Loucy (cell line): ENCODE data around the gene ST6GALNAC1.

Experiments used
- H2AFZ ChIP-seq: fragments of 200-600 bp; sonication (generic); 2 replicates; pipeline ENCODE4 v1.6.0; 2016; ENCODE audit warnings: antibody characterized with exemption, mild to moderate bottlenecking, low read length, moderate library complexity
- H3F3A ChIP-seq: fragments of 200-600 bp; 2 replicates; pipeline ENCODE4 v1.6.0; 2016; ENCODE audit warnings: antibody characterized with exemption, low read depth, mild to moderate bottlenecking
- H3K27me3 ChIP-seq: fragments of 200-600 bp; sonication (generic); 2 replicates; pipeline ENCODE4 v1.6.1; 2014; ENCODE audit warnings: low read length, mild to moderate bottlenecking; ENCODE audit not compliant: insufficient read depth, poor library complexity, severe bottlenecking
- H3K36me3 ChIP-seq: fragments of 200-600 bp; sonication (generic); 2 replicates; pipeline ENCODE4 v1.6.1; 2016; ENCODE audit warnings: low read length; ENCODE audit not compliant: insufficient read depth
- H3K4me1 ChIP-seq: fragments of 200-600 bp; sonication (generic); 2 replicates; pipeline ENCODE4 v1.5.1; 2014; ENCODE audit warnings: low read length, mild to moderate bottlenecking; ENCODE audit not compliant: insufficient read depth, poor library complexity, severe bottlenecking
- H3K4me2 ChIP-seq: fragments of 200-600 bp; sonication (generic); 2 replicates; pipeline ENCODE4 v1.6.0; 2014; ENCODE audit warnings: antibody characterized with exemption, low read length, low read depth, mild to moderate bottlenecking; ENCODE audit not compliant: poor library complexity, severe bottlenecking
- H3K4me3 ChIP-seq: fragments of 200-600 bp; sonication (generic); 2 replicates; pipeline ENCODE4 v1.5.1; 2014; ENCODE audit warnings: low read length, mild to moderate bottlenecking, mixed read lengths; ENCODE audit not compliant: poor library complexity, severe bottlenecking
- H3K79me2 ChIP-seq: fragments of 200-600 bp; sonication (generic); 2 replicates; pipeline ENCODE4 v1.6.1; 2014; ENCODE audit warnings: low read length; ENCODE audit not compliant: insufficient read depth
- H3K9ac ChIP-seq: fragments of 200-600 bp; sonication (generic); 2 replicates; pipeline ENCODE4 v1.6.0; 2014; ENCODE audit warnings: mild to moderate bottlenecking, low read depth, low read length, moderate library complexity; ENCODE audit not compliant: poor library complexity, severe bottlenecking
- H3K9me2 ChIP-seq: fragments of 200-600 bp; sonication (generic); replicated peaks from 2 replicates; pipeline ENCODE4 v1.6.1; 2016; ENCODE audit warnings: low read depth, low read length, mixed read lengths
- H3K9me3 ChIP-seq: fragments of 200-600 bp; sonication (generic); 2 replicates; pipeline ENCODE4 v1.6.1; 2014; ENCODE audit warnings: mild to moderate bottlenecking, antibody characterized with exemption, low read length, low read depth; ENCODE audit not compliant: insufficient read depth
- H4K20me1 ChIP-seq: fragments of 200-600 bp; sonication (generic); 2 replicates; pipeline ENCODE4 v1.6.0; 2014; ENCODE audit warnings: antibody characterized with exemption, low read length, mild to moderate bottlenecking; ENCODE audit not compliant: insufficient read depth, poor library complexity, severe bottlenecking
- CTCF ChIP-seq: fragments of 200-600 bp; sonication (generic); conservative IDR thresholded peaks from 2 replicates; pipeline ENCODE4 v1.5.1; 2014; ENCODE audit warnings: mild to moderate bottlenecking, antibody characterized with exemption, low read length
- EZH2phosphoT487 ChIP-seq: fragments of 200-600 bp; IDR thresholded peaks from 2 replicates; pipeline ENCODE4 v1.6.1; 2018; ENCODE audit warnings: antibody characterized with exemption, mild to moderate bottlenecking, moderate library complexity, borderline replicate concordance

ST6GALNAC1 gene

GRCh38 chr17:76582660-76583059 lies 60.9 kb downstream of the ST6GALNAC1 start:
- H3F3A ChIP-seq: no peaks in the 10 kb centered on the region
- no peaks in the 10 kb centered on the region for H4K20me1 ChIP-seq
- H3K9ac ChIP-seq: no peak overlapping the region
- no peaks in the 10 kb centered on the region for H3K9me3 ChIP-seq
- H3K4me1 ChIP-seq: no peaks in the 10 kb centered on the region
- H3K36me3 ChIP-seq: no peaks in the 10 kb centered on the region
- H2AFZ ChIP-seq: no peak overlapping the region
- no peaks in the 10 kb centered on the region for H3K27me3 ChIP-seq
- no peak overlapping the region for H3K4me3 ChIP-seq
- TF ChIP-seq EZH2phosphoT487 (no peak), CTCF (no peak)
- H3K79me2 ChIP-seq: no peaks in the 10 kb centered on the region
- no peak overlapping the region for H3K4me2 ChIP-seq
- no peaks in the 10 kb centered on the region for H3K9me2 ChIP-seq

DNA sequence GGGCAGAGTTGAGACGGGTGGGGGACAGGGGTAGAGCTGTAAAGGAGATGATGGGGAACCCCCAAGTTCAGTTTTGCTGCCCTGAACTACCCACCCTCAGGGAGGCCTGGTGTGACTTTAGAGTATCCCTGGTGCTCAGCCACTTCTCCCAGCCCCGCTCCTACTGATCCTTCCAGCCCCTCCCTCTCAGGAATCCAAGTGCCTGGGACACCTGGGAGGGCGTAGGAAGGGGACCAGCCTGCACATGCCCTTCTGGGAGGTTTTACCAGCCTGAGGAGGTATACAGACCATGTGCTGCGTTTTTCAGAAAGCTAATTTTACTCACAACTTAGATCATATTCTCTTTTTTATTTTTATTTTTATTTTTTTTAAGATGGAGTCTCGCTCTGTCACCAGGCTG lies 62.0 kb downstream of the ST6GALNAC1 start:
- Histone ChIP-seq H3K9me3 (no peaks in the 10 kb centered on the region), H3K36me3 (no peaks in the 10 kb centered on the region)

DNA sequence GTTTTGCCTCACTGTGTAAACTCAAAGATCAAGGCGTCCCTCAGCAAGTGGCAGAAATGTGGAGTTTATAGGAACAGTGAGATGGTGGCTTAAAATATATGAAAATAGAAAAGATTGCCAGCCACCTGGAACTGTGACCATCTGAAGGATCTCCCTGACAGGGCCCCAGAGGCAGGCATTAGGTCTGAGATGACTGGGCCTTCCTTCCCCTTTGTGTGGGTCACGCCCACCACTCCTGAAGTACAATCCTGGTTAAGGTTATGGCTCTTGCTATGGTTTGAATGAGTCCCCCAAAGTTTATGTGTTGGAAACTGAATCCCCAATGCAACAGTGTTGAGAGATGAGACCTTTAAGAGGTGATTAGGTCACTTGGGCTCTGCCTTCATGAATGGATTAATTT lies 64.3 kb downstream of the ST6GALNAC1 start:
- Histone ChIP-seq H3K9me2 (no peaks in the 10 kb centered on the region), H3K9ac (no peak overlapping the region), H3K4me1 (no peaks in the 10 kb centered on the region), H3K79me2 (no peaks in the 10 kb centered on the region), H3F3A (no peaks in the 10 kb centered on the region), H3K4me3 (no peak overlapping the region), H3K27me3 (no peaks in the 10 kb centered on the region), H3K36me3 (no peaks in the 10 kb centered on the region), H4K20me1 (no peaks in the 10 kb centered on the region), H2AFZ (peak overlapping the region; percentile 23; the same call in 1 of the 2 replicates), H3K9me3 (no peaks in the 10 kb centered on the region), H3K4me2 (no peak overlapping the region)
- TF ChIP-seq CTCF: no peak
- TF ChIP-seq EZH2phosphoT487: no peak

More for the DNA sequence above, 62.0 kb downstream of the ST6GALNAC1 start:
- H3K4me2 ChIP-seq: no peak overlapping the region
- H3F3A ChIP-seq: no peaks in the 10 kb centered on the region
- H2AFZ ChIP-seq: no peak overlapping the region
- no peaks in the 10 kb centered on the region for H4K20me1 ChIP-seq
- H3K9me2 ChIP-seq: no peaks in the 10 kb centered on the region
- H3K4me1 ChIP-seq: no peaks in the 10 kb centered on the region
- no peaks in the 10 kb centered on the region for H3K27me3 ChIP-seq
- H3K4me3 ChIP-seq: no peak overlapping the region
- no peak for TF ChIP-seq CTCF
- TF ChIP-seq EZH2phosphoT487: no peak
- no peaks in the 10 kb centered on the region for H3K79me2 ChIP-seq
- no peak overlapping the region for H3K9ac ChIP-seq
